GM12878 (cell line): Measurements from ENCODE around the gene DMWD. TPM values are rescaled to one million over a fixed set of nuclear protein-coding genes. Genes with fewer than 3 reads are reported as not detected.
A peak's percentile ranks its signal among the peaks of the same experiment; 100 is the strongest.

Source experiments
- ATAC-seq: fragments of 200-7000 bp; cut with Tn5 transposase; 3 replicates; pipeline ENCODE4 v1.9.1; 2020; ENCODE audit warnings: mild to moderate bottlenecking, moderate library complexity
- BruUV-seq: library from RNA; stranded (reverse); fragments of 400-500 nt; replicated peaks from 2 replicates; lab custom pipeline; 2021; lab: Mats Ljungman, UMichigan
- CTCF ChIA-PET: fragments of 300-600 bp; sonication (Branson Sonifier 250); formaldehyde crosslinking; extraction: SDS; loops from one replicate; lab custom pipeline; 2021; ENCODE audit warnings: inconsistent platforms; lab: Yijun Ruan, JAX
- POLR2A ChIA-PET: fragments of 350-600 bp; formaldehyde crosslinking; extraction: SDS; loops from one replicate; lab custom pipeline; 2021; ENCODE audit warnings: inconsistent platforms; lab: Charles Lee
- RAD21 ChIA-PET: fragments of 300-600 bp; sonication (Branson Sonifier 250); formaldehyde crosslinking; loops from one replicate; lab custom pipeline; 2023; ENCODE audit warnings: antibody characterized with exemption; ENCODE audit not compliant: unreplicated experiment; lab: Charles Lee
- SMC1A ChIA-PET: fragments of 300-600 bp; sonication (Branson Sonifier 250); formaldehyde crosslinking; loops from one replicate; lab custom pipeline; 2023; ENCODE audit not compliant: unreplicated experiment, uncharacterized antibody; lab: Charles Lee
- DNase-seq: peaks from one replicate; pipeline ENCODE4 v3.0.0-alpha.2; 2011; ENCODE audit warnings: low read depth, low spot score
- FAIRE-seq: peaks from 3 replicates; lab custom pipeline; 2011; peaks lifted over from hg19 to GRCh38; lab: Jason Lieb, UNC
- H2AFZ ChIP-seq: 2 replicates; pipeline ENCODE4 v1.6.0; 2011; ENCODE audit warnings: low read depth, low read length, control low read depth; ENCODE audit not compliant: control insufficient read depth
- H3K27ac ChIP-seq: 2 replicates; pipeline ENCODE4 v1.5.1; 2011; ENCODE audit warnings: control low read depth; ENCODE audit not compliant: control insufficient read depth, insufficient read depth
- H3K27me3 ChIP-seq, 2 experiments: replicated peaks in 1 of 2; 2 replicates each; pipeline versions ENCODE4 v1.6.0 to v1.6.1; 2011; ENCODE audit warnings: low read length in 1 of 2; ENCODE audit not compliant: control insufficient read depth in 2 of 2, insufficient read depth in 2 of 2
- H3K36me3 ChIP-seq, 2 experiments: 2 replicates each; pipeline ENCODE4 v1.5.1; 2011; ENCODE audit warnings: low read length in 1 of 2; ENCODE audit not compliant: control insufficient read depth in 2 of 2, insufficient read depth in 2 of 2
- H3K4me1 ChIP-seq: 2 replicates; pipeline ENCODE4 v1.6.1; 2011; ENCODE audit warnings: mild to moderate bottlenecking, low read length, moderate library complexity, mixed read lengths; ENCODE audit not compliant: control insufficient read depth, insufficient read depth
- H3K4me2 ChIP-seq: 2 replicates; pipeline ENCODE4 v1.6.0; 2011; ENCODE audit warnings: control low read depth; ENCODE audit not compliant: control insufficient read depth, insufficient read depth
- H3K4me3 ChIP-seq: fragments of 200-600 bp; sonication (generic); 2 replicates; pipeline ENCODE4 v1.5.1; 2016
- H3K79me2 ChIP-seq: 2 replicates; pipeline ENCODE4 v1.6.0; 2011; ENCODE audit warnings: low read length; ENCODE audit not compliant: control insufficient read depth, insufficient read depth
- H3K9ac ChIP-seq: 2 replicates; pipeline ENCODE4 v1.8.0; 2011; ENCODE audit warnings: low read length, control low read depth, mixed read lengths; ENCODE audit not compliant: control insufficient read depth, insufficient read depth
- H3K9me3 ChIP-seq: replicated peaks from 3 replicates; pipeline ENCODE4 v1.5.1; 2011; ENCODE audit warnings: mild to moderate bottlenecking, low read length; ENCODE audit not compliant: control insufficient read depth, insufficient read depth
- H4K20me1 ChIP-seq: 2 replicates; pipeline ENCODE4 v1.6.0; 2011; ENCODE audit not compliant: control insufficient read depth, insufficient read depth
- CBX5 ChIP-seq: sonication (generic); IDR thresholded peaks from 2 replicates; pipeline ENCODE4 v1.6.1; 2016; ENCODE audit warnings: low read depth, moderate library complexity, mild to moderate bottlenecking, inconsistent platforms
- EP300 ChIP-seq, 2 experiments: fragments of 150-350 bp in 1 of 2; IDR thresholded peaks; 2 replicates each; pipeline ENCODE4 v1.6.1; 2011 to 2012; ENCODE audit warnings: low read depth in 2 of 2, low read length in 2 of 2, borderline replicate concordance in 1 of 2, improper control_type of control experiment in 1 of 2, inconsistent platforms in 1 of 2; ENCODE audit not compliant: control insufficient read depth in 1 of 2
- FOS ChIP-seq: IDR thresholded peaks from 3 replicates; pipeline ENCODE4 v1.6.1; 2011; ENCODE audit warnings: borderline replicate concordance; ENCODE audit not compliant: insufficient read length; ENCODE audit errors: extremely low read depth
- HCFC1 ChIP-seq: fragments of 150-350 bp; IDR thresholded peaks from 2 replicates; pipeline ENCODE4 v1.6.1; 2014; ENCODE audit warnings: low read length
- IKZF1 ChIP-seq: fragments of 450-650 bp; conservative IDR thresholded peaks from 2 replicates; pipeline ENCODE4 v1.6.1; 2017; ENCODE audit warnings: antibody characterized with exemption, mild to moderate bottlenecking
- IKZF2 ChIP-seq, 2 experiments: fragments of 450-650 bp; IDR thresholded peaks; 2 replicates each; pipeline ENCODE4 v1.6.1; 2017; ENCODE audit warnings: mild to moderate bottlenecking in 2 of 2, moderate library complexity in 2 of 2
- MEF2A ChIP-seq: IDR thresholded peaks from 2 replicates; pipeline ENCODE4 v1.6.1; 2011; ENCODE audit warnings: low read depth, mild to moderate bottlenecking, low read length, moderate library complexity; ENCODE audit not compliant: insufficient read depth
- NBN ChIP-seq: fragments of 450-650 bp; IDR thresholded peaks from 2 replicates; pipeline ENCODE4 v1.6.1; 2016
- NFYA ChIP-seq: IDR thresholded peaks from 2 replicates; pipeline ENCODE4 v1.6.1; 2011; ENCODE audit warnings: low read depth, mild to moderate bottlenecking, low read length, improper control_type of control experiment, borderline replicate concordance
- NRF1 ChIP-seq: conservative IDR thresholded peaks from 2 replicates; pipeline ENCODE4 v1.6.1; 2011; ENCODE audit warnings: mild to moderate bottlenecking, low read depth, low read length, improper control_type of control experiment
- PAX8 ChIP-seq: fragments of 450-650 bp; IDR thresholded peaks from 2 replicates; pipeline ENCODE4 v1.6.1; 2017; ENCODE audit warnings: mild to moderate bottlenecking, moderate library complexity
- SKIL ChIP-seq: fragments of 450-650 bp; IDR thresholded peaks from 2 replicates; pipeline ENCODE4 v1.6.1; 2017; ENCODE audit warnings: mild to moderate bottlenecking, low read depth, inconsistent platforms; ENCODE audit not compliant: poor library complexity, severe bottlenecking
- SUPT20H ChIP-seq: IDR thresholded peaks from 2 replicates; pipeline ENCODE4 v1.6.1; 2011; ENCODE audit warnings: low read depth, mild to moderate bottlenecking, low read length, moderate library complexity, borderline replicate concordance; ENCODE audit not compliant: control insufficient read depth
- WRNIP1 ChIP-seq: IDR thresholded peaks from 2 replicates; pipeline ENCODE4 v1.6.1; 2011; ENCODE audit warnings: low read depth, low read length, improper control_type of control experiment, borderline replicate concordance
- WGBS: methylation state at CpG from one replicate; pipeline ENCODE4 v1.1.6; 2016; ENCODE audit warnings: low lambda C conversion rate; ENCODE audit not compliant: insufficient replicate concordance, insufficient coverage; ENCODE audit errors: missing lambda C conversion rate; 5-methylcytosine and 5-hydroxymethylcytosine counted together
- in situ Hi-C: fragments of 300-500 bp; cut with MboI; formaldehyde crosslinking; loops from 9 replicates; pipeline ENCODE4 v1.14.3; 2018; ENCODE audit warnings: mixed read lengths
- intact Hi-C: fragments of 100-400 bp; cut with micrococcal nuclease; formaldehyde crosslinking; loops from one replicate; pipeline ENCODE4 v1.14.2; 2022; ENCODE audit not compliant: unreplicated experiment
- polyA plus RNA-seq, 11 experiments: library from polyadenylated mRNA; depleted of rRNA in 4 of 11; unstranded in 6 of 11; stranded (reverse) in 5 of 11; fragments of >200 nt; fragmentation: Nextera tagmentation in 4 of 11; fragmentation: Illumina TruSeq in 1 of 11; extraction: Ambion mirVana in 4 of 11; extraction: Trizol in 1 of 11; gene quantifications; 1 replicate in 1 of 11; 2 replicates in 10 of 11; pipeline versions ENCODE4 v1.2.1 to v1.2.3, GENCODE V29; 2011 to 2016; ENCODE audit warnings: inconsistent platforms in 2 of 11, missing spikeins in 2 of 11, low read depth in 1 of 11
- total RNA-seq, 4 experiments: library from RNA; depleted of rRNA in 3 of 4; stranded (reverse); fragments of >200 nt in 3 of 4; fragmentation: Illumina TruSeq in 1 of 4; extraction: Trizol in 1 of 4; gene quantifications; 2 replicates each; pipeline versions ENCODE4 v1.2.1 to v1.2.3, GENCODE V29; 2013 to 2021

DMWD gene
- total and polyA plus RNA-seq, 10 of the 15 experiments (the other 5 are each of a cell fraction or from before 2014, with no cell fraction given): 3.5 to 56.0 (median 11.6) TPM

GRCh38 chr19:45793876-45794275 is 1.2 kb upstream of the DMWD start:
- ATAC-seq (no peak), DNase-seq (no peak), FAIRE-seq (no peak)
- SMC1A ChIA-PET: interaction anchor here (1.4 kb wide), 1 partner anchor 25 kb away, joined by 7 read pairs; the partner anchor contains the start of gene SIX5
- no peak overlapping the region for H3K9ac ChIP-seq
- POLR2A ChIA-PET: interaction anchor here (0.6 to 1.5 kb wide), 3 partner anchors 24 to 119 kb away, joined by 3 read pairs; partner anchors contain the start of gene SIX5
- H4K20me1 ChIP-seq: no peaks in the 10 kb centered on the region
- in situ Hi-C loops (no loop called here), intact Hi-C loops (loop anchor here (2.0 kb wide), 1 partner anchor 25 kb away; the partner anchor contains the start of gene SIX5)
- no peak overlapping the region for H3K27ac ChIP-seq
- 29% methylated on average over 6 of the region's 6 CpGs for WGBS
- H3K36me3 ChIP-seq: peaks cover 0 to 8% of the 10 kb centered on the region in 2 experiments; a peak in 2 of 4 replicates
- no peak overlapping the region for H2AFZ ChIP-seq
- no peaks in the 10 kb centered on the region for H3K9me3 ChIP-seq
- CTCF ChIA-PET: interaction anchor here (0.6 to 2.0 kb wide), 4 partner anchors 15 to 99 kb away, joined by 3 to 14 read pairs (median 6); partner anchors contain the start of gene SIX5
- RAD21 ChIA-PET: interaction anchor here (1.5 kb wide), 1 partner anchor 25 kb away, joined by 4 read pairs; the partner anchor contains the start of gene SIX5
- peaks cover 14% of the 10 kb centered on the region for H3K4me1 ChIP-seq
- H3K79me2 ChIP-seq: peaks cover 19% of the 10 kb centered on the region
- no peak for TF ChIP-seq FOS
- TF ChIP-seq IKZF2 (IDR thresholded peaks at IDR 0.05): peak; percentile 33 to 35; a peak in 2 of 4 replicates
- TF ChIP-seq IKZF1: peak; percentile 31; the same call in 1 of the 2 replicates
- H3K4me2 ChIP-seq: no peak overlapping the region
- H3K27me3 ChIP-seq: no peaks in the 10 kb centered on the region
- no TSS peak for BruUV-seq
- no peak overlapping the region for H3K4me3 ChIP-seq

- H3K9me3 ChIP-seq: no peaks in the 10 kb centered on the region
- no peak overlapping the region for H3K9ac ChIP-seq
- TF ChIP-seq NBN (no peak), WRNIP1 (no peak), HCFC1 (no peak), MEF2A (no peak), SUPT20H (no peak), EP300 (IDR thresholded peaks at IDR 0.05; ENCODE audit: borderline replicate concordance in 1 of 2, control insufficient read depth in 1 of 2, low read depth in 2 of 2, low read length in 2 of 2) (no peak), CBX5 (no peak), SKIL (no peak), NFYA (no peak), NRF1 (no peak), PAX8 (no peak)
These were observed 526 bp upstream of the DMWD start for GRCh38 chr19:45793178-45793564.

More at GRCh38 chr19:45793178-45793564, 526 bp upstream of the DMWD start:
- peaks cover 0 to 12% of the 10 kb centered on the region in 2 experiments; a peak in 3 of 4 replicates for H3K36me3 ChIP-seq
- FAIRE-seq (no peak), DNase-seq (no peak), ATAC-seq (peak; percentile 23; the same call in 2 of the 3 replicates)
- ChIA-PET RAD21 (interaction anchor here (0.5 to 2.7 kb wide), 7 partner anchors 14 to 387 kb away, joined by 3 to 18 read pairs (median 4); partner anchors contain the start of genes IRF2BP1, QPCTL, SIX5 and SNRPD2), POLR2A (interaction anchor here (0.5 to 2.9 kb wide), 9 partner anchors 11 to 368 kb away, joined by 3 to 20 read pairs (median 3); partner anchors contain the start of gene SIX5), CTCF (interaction anchor here (0.6 to 3.1 kb wide), 8 partner anchors 13 to 101 kb away, joined by 3 to 13 read pairs (median 4); partner anchors contain the start of genes QPCTL and SIX5), SMC1A (interaction anchor here (0.7 to 1.4 kb wide), 3 partner anchors 23 to 76 kb away, joined by 3 to 7 read pairs (median 5); partner anchors contain the start of gene SIX5)
- H3K27me3 ChIP-seq: no peaks in the 10 kb centered on the region
- no TSS peak for BruUV-seq
- H2AFZ ChIP-seq: no peak overlapping the region
- 0 out of 2 replicates have a peak overlapping the region, but pooled peaks have one; percentile 15 for H3K4me2 ChIP-seq
- peaks cover 14% of the 10 kb centered on the region for H3K4me1 ChIP-seq
- H3K79me2 ChIP-seq: peaks cover 19% of the 10 kb centered on the region
- intact Hi-C loops: loop anchor here (2.0 kb wide), 1 partner anchor 24 kb away; the partner anchor contains the start of gene SIX5
- H3K4me3 ChIP-seq: 0 out of 2 replicates have a peak overlapping the region, but pooled peaks have one; percentile 15
- in situ Hi-C loops: no loop called here
- H3K27ac ChIP-seq: no peak overlapping the region
- 2% methylated on average over 3 of the region's 3 CpGs for WGBS
- H4K20me1 ChIP-seq: no peaks in the 10 kb centered on the region
